Measurements from ENCODE around the gene CTCFL. TPM values are rescaled to one million over a fixed set of nuclear protein-coding genes. Genes with fewer than 3 reads are reported as not detected.

The CTCFL gene
- total RNA-seq, 2 experiments from 2014 or later, result not detected

GRCh38 chr20:57564180-57564802 lies 39.4 kb upstream of the CTCFL start:
- no peak for ATAC-seq (ENCODE audit: low read depth)
- H3K9me3 Mint-ChIP-seq, result no peaks in the 10 kb centered on the region
- POLR2A ChIA-PET, result no interaction called here
- H3K4me3 Mint-ChIP-seq, result no peak overlapping the region
- H3K36me3 Mint-ChIP-seq, result no peaks in the 10 kb centered on the region
- H3K4me1 Mint-ChIP-seq, result no peaks in the 10 kb centered on the region
- peaks cover 18% of the 10 kb centered on the region for H3K27me3 Mint-ChIP-seq
- H3K27ac Mint-ChIP-seq, result no peak overlapping the region
- DNase-seq, result no peak

- no peak for ATAC-seq (ENCODE audit: low read depth)
- Mint-ChIP-seq H3K4me3 (no peak overlapping the region), H3K36me3 (no peaks in the 10 kb centered on the region), H3K27ac (no peak overlapping the region), H3K4me1 (no peaks in the 10 kb centered on the region), H3K27me3 (peaks cover 13% of the 10 kb centered on the region), H3K9me3 (no peaks in the 10 kb centered on the region)
- DNase-seq, result no peak
- POLR2A ChIA-PET, result no interaction called here
These were observed 38.6 kb upstream of the CTCFL start for GRCh38 chr20:57563522-57563921.

- Mint-ChIP-seq H3K4me3 (no peak overlapping the region), H3K4me1 (no peaks in the 10 kb centered on the region), H3K9me3 (no peaks in the 10 kb centered on the region), H3K36me3 (no peaks in the 10 kb centered on the region), H3K27me3 (peaks cover 14% of the 10 kb centered on the region), H3K27ac (no peak overlapping the region)
- ATAC-seq (ENCODE audit: low read depth) (no peak), DNase-seq (no peak)
- POLR2A ChIA-PET, result no interaction called here
These were observed 37.9 kb upstream of the CTCFL start for GRCh38 chr20:57562541-57563465.

GRCh38 chr20:57561356-57562279 lies 36.7 kb upstream of the CTCFL start:
- Mint-ChIP-seq H3K27ac (no peak overlapping the region), H3K4me3 (no peak overlapping the region), H3K4me1 (no peaks in the 10 kb centered on the region), H3K36me3 (no peaks in the 10 kb centered on the region), H3K9me3 (no peaks in the 10 kb centered on the region), H3K27me3 (peaks cover 17% of the 10 kb centered on the region)
- DNase-seq, result no peak
- POLR2A ChIA-PET, result no interaction called here
- no peak for ATAC-seq (ENCODE audit: low read depth)

- no peaks in the 10 kb centered on the region for H3K36me3 Mint-ChIP-seq
- DNase-seq (no peak), ATAC-seq (ENCODE audit: low read depth) (no peak)
- H3K4me1 Mint-ChIP-seq, result no peaks in the 10 kb centered on the region
- POLR2A ChIA-PET, result no interaction called here
- H3K27ac Mint-ChIP-seq, result no peak within 1 kb of the TSS
- peaks cover 14% of the 10 kb centered on the region for H3K27me3 Mint-ChIP-seq
- H3K9me3 Mint-ChIP-seq, result no peaks in the 10 kb centered on the region
- H3K4me3 Mint-ChIP-seq, result no peak within 1 kb of the TSS
These were observed 35.8 kb upstream of the CTCFL start, which contains the start of gene PCK1 for GRCh38 chr20:57560554-57561355. TSS of gene PCK1 (plus strand) at chr20:57561110. CDS start at chr20:57561412, 302 bp downstream.

GRCh38 chr20:57559658-57560553 lies 35.0 kb upstream of the CTCFL start:
- H3K4me1 Mint-ChIP-seq, result no peaks in the 10 kb centered on the region
- no peak overlapping the region for H3K27ac Mint-ChIP-seq
- H3K9me3 Mint-ChIP-seq, result no peaks in the 10 kb centered on the region
- H3K4me3 Mint-ChIP-seq, result no peak overlapping the region
- ATAC-seq (ENCODE audit: low read depth) (no peak), DNase-seq (no peak)
- H3K36me3 Mint-ChIP-seq, result no peaks in the 10 kb centered on the region
- POLR2A ChIA-PET, result no interaction called here
- peaks cover 13% of the 10 kb centered on the region for H3K27me3 Mint-ChIP-seq

- no peak for DNase-seq
- Mint-ChIP-seq H3K4me1 (no peaks in the 10 kb centered on the region), H3K4me3 (no peak overlapping the region), H3K27ac (no peak overlapping the region), H3K27me3 (peaks cover 16% of the 10 kb centered on the region), H3K9me3 (no peaks in the 10 kb centered on the region), H3K36me3 (no peaks in the 10 kb centered on the region)
- POLR2A ChIA-PET, result no interaction called here
- ATAC-seq (ENCODE audit: low read depth), result no peak
These were observed 34.3 kb upstream of the CTCFL start for GRCh38 chr20:57559289-57559634.

- H3K9me3 Mint-ChIP-seq, result no peaks in the 10 kb centered on the region
- no peak overlapping the region for H3K27ac Mint-ChIP-seq
- H3K27me3 Mint-ChIP-seq, result peaks cover 19% of the 10 kb centered on the region
- H3K36me3 Mint-ChIP-seq, result no peaks in the 10 kb centered on the region
- H3K4me3 Mint-ChIP-seq, result no peak overlapping the region
- ATAC-seq (ENCODE audit: low read depth) (no peak), DNase-seq (no peak)
- H3K4me1 Mint-ChIP-seq, result no peaks in the 10 kb centered on the region
- POLR2A ChIA-PET, result no interaction called here
These were observed 33.8 kb upstream of the CTCFL start for GRCh38 chr20:57558614-57559288.

GRCh38 chr20:57557926-57558613 lies 33.1 kb upstream of the CTCFL start:
- ATAC-seq (ENCODE audit: low read depth) (no peak), DNase-seq (no peak)
- no peaks in the 10 kb centered on the region for H3K36me3 Mint-ChIP-seq
- H3K4me1 Mint-ChIP-seq, result no peaks in the 10 kb centered on the region
- H3K9me3 Mint-ChIP-seq, result no peaks in the 10 kb centered on the region
- POLR2A ChIA-PET, result no interaction called here
- H3K27ac Mint-ChIP-seq, result no peak overlapping the region
- H3K27me3 Mint-ChIP-seq, result peaks cover 19% of the 10 kb centered on the region
- no peak overlapping the region for H3K4me3 Mint-ChIP-seq

- ATAC-seq (ENCODE audit: low read depth) (no peak), DNase-seq (no peak)
- Mint-ChIP-seq H3K27ac (no peak overlapping the region), H3K9me3 (no peaks in the 10 kb centered on the region), H3K4me3 (no peak overlapping the region), H3K4me1 (no peaks in the 10 kb centered on the region), H3K27me3 (peaks cover 19% of the 10 kb centered on the region), H3K36me3 (no peaks in the 10 kb centered on the region)
- POLR2A ChIA-PET, result no interaction called here
These were observed 32.0 kb upstream of the CTCFL start for GRCh38 chr20:57556980-57557274.

- DNase-seq, result no peak
- Mint-ChIP-seq H3K4me1 (no peaks in the 10 kb centered on the region), H3K36me3 (no peaks in the 10 kb centered on the region), H3K27ac (no peak overlapping the region), H3K9me3 (no peaks in the 10 kb centered on the region), H3K4me3 (no peak overlapping the region), H3K27me3 (peaks cover 19% of the 10 kb centered on the region)
- no peak for ATAC-seq (ENCODE audit: low read depth)
- POLR2A ChIA-PET, result no interaction called here
These were observed 30.7 kb upstream of the CTCFL start for GRCh38 chr20:57555457-57556184.
